ENCODE measurements around the gene TPD52L1.

Gene TPD52L1

GRCh38 chr6:125312950-125313349, 159.4 kb downstream of the TPD52L1 start:
- no peak for DNase-seq

Data from MV-4-11 (cell line).